HEK293 (cell line): Measurements from ENCODE around the gene MUCL3.

Experiments
- CTCF ChIA-PET: fragments of 350-600 bp; formaldehyde crosslinking; extraction: SDS; loops from one replicate; lab custom pipeline; 2021; ENCODE audit warnings: antibody characterized with exemption; lab: Yijun Ruan, JAX
- POLR2A ChIA-PET: fragments of 300-600 bp; formaldehyde crosslinking; extraction: SDS; loops from one replicate; lab custom pipeline; 2020; ENCODE audit warnings: antibody characterized with exemption, inconsistent platforms; lab: Yijun Ruan, JAX
- H3K27ac ChIP-seq: fragments of 200-500 bp; sonication (Bioruptor generic); 2 replicates; pipeline ENCODE4 v1.5.1; 2014; ENCODE audit warnings: low read depth, low read length, control low read depth, inconsistent platforms; ENCODE audit errors: extremely low read depth
- H3K36me3 ChIP-seq, 2 experiments: fragments of 200-500 bp in 1 of 2; sonication (Bioruptor generic) in 1 of 2; 1 replicate in 1 of 2; 2 replicates in 1 of 2; pipeline ENCODE4 v1.5.1; 2014 to 2017; ENCODE audit warnings: inconsistent platforms in 2 of 2, low read length in 2 of 2; ENCODE audit not compliant: control insufficient read depth in 2 of 2, insufficient read depth in 1 of 2
- H3K4me1 ChIP-seq: fragments of 200-500 bp; sonication (Bioruptor generic); 2 replicates; pipeline ENCODE4 v1.5.1; 2014; ENCODE audit warnings: mild to moderate bottlenecking, low read length, inconsistent platforms; ENCODE audit not compliant: control insufficient read depth, insufficient read depth
- H3K4me3 ChIP-seq: 2 replicates; pipeline ENCODE4 v1.5.1; 2011; ENCODE audit warnings: low read depth, mild to moderate bottlenecking, control low read depth, low read length, moderate library complexity
- H3K9me3 ChIP-seq: fragments of 200-500 bp; sonication (Bioruptor generic); 2 replicates; pipeline ENCODE4 v1.5.1; 2014; ENCODE audit warnings: low read depth, low read length, inconsistent platforms; ENCODE audit not compliant: control insufficient read depth, insufficient read depth
- BCL11A ChIP-seq: fragments of 450-650 bp; formaldehyde crosslinking; IDR thresholded peaks from 2 replicates; pipeline ENCODE4 v1.5.1; 2016; ENCODE audit warnings: low read depth, missing biosample characterization, missing genetic modification characterization
- GFI1B ChIP-seq: fragments of 450-650 bp; formaldehyde crosslinking; IDR thresholded peaks from 2 replicates; pipeline ENCODE4 v1.5.1; 2016; ENCODE audit warnings: missing biosample characterization, missing genetic modification characterization
- HOXD13 ChIP-seq: sonication (generic); formaldehyde crosslinking; IDR thresholded peaks from 2 replicates; pipeline ENCODE4 v1.8.0; 2022; ENCODE audit warnings: missing genetic modification reagents, borderline replicate concordance
- KLF1 ChIP-seq: fragments of 450-650 bp; formaldehyde crosslinking; IDR thresholded peaks from 2 replicates; pipeline ENCODE4 v1.5.1; 2016; ENCODE audit warnings: missing biosample characterization, missing genetic modification characterization
- MYNN ChIP-seq: fragments of 450-650 bp; formaldehyde crosslinking; IDR thresholded peaks from 2 replicates; pipeline ENCODE4 v1.5.1; 2016; ENCODE audit warnings: missing biosample characterization, missing genetic modification characterization, borderline replicate concordance
- PATZ1 ChIP-seq: fragments of 450-650 bp; formaldehyde crosslinking; IDR thresholded peaks from 2 replicates; pipeline ENCODE4 v1.5.1; 2016; ENCODE audit warnings: missing biosample characterization, missing genetic modification characterization
- TRIM28 ChIP-seq: IDR thresholded peaks from 2 replicates; pipeline ENCODE4 v1.6.1; 2011; ENCODE audit warnings: low read length, control low read depth, borderline replicate concordance
- ZFP41 ChIP-seq: fragments of 450-650 bp; formaldehyde crosslinking; IDR thresholded peaks from 2 replicates; pipeline ENCODE4 v1.5.1; 2016; ENCODE audit warnings: missing biosample characterization, missing genetic modification characterization, borderline replicate concordance
- ZNF114 ChIP-seq: fragments of 450-650 bp; formaldehyde crosslinking; IDR thresholded peaks from 2 replicates; pipeline ENCODE4 v1.5.0; 2017; ENCODE audit warnings: missing biosample characterization, missing genetic modification characterization
- ZNF121 ChIP-seq: fragments of 450-650 bp; formaldehyde crosslinking; IDR thresholded peaks from 2 replicates; pipeline ENCODE4 v1.5.1; 2016; ENCODE audit warnings: missing biosample characterization, missing genetic modification characterization
- ZNF148 ChIP-seq: fragments of 450-650 bp; formaldehyde crosslinking; IDR thresholded peaks from 2 replicates; pipeline ENCODE4 v1.5.0; 2017; ENCODE audit warnings: missing biosample characterization, missing genetic modification characterization, borderline replicate concordance
- ZNF175 ChIP-seq: fragments of 450-650 bp; formaldehyde crosslinking; IDR thresholded peaks from 2 replicates; pipeline ENCODE4 v1.5.1; 2016; ENCODE audit warnings: missing biosample characterization, missing genetic modification characterization
- ZNF18 ChIP-seq: fragments of 450-650 bp; formaldehyde crosslinking; IDR thresholded peaks from 2 replicates; pipeline ENCODE4 v1.5.1; 2016; ENCODE audit warnings: missing biosample characterization, missing genetic modification characterization
- ZNF184 ChIP-seq: fragments of 450-650 bp; IDR thresholded peaks from 2 replicates; pipeline ENCODE4 v1.5.1; 2018; ENCODE audit warnings: missing biosample characterization, mild to moderate bottlenecking, missing genetic modification characterization
- ZNF202 ChIP-seq: fragments of 450-650 bp; formaldehyde crosslinking; IDR thresholded peaks from 2 replicates; pipeline ENCODE4 v1.5.1; 2016; ENCODE audit warnings: missing biosample characterization, missing genetic modification characterization, borderline replicate concordance
- ZNF248 ChIP-seq: fragments of 450-650 bp; formaldehyde crosslinking; IDR thresholded peaks from 2 replicates; pipeline ENCODE4 v1.5.1; 2017; ENCODE audit warnings: missing biosample characterization, missing genetic modification characterization
- ZNF311 ChIP-seq: fragments of 450-650 bp; formaldehyde crosslinking; IDR thresholded peaks from 2 replicates; pipeline ENCODE4 v1.5.1; 2017; ENCODE audit warnings: missing biosample characterization, missing genetic modification characterization, borderline replicate concordance
- ZNF324 ChIP-seq: fragments of 450-650 bp; formaldehyde crosslinking; IDR thresholded peaks from 2 replicates; pipeline ENCODE4 v1.5.1; 2016; ENCODE audit warnings: missing biosample characterization, missing genetic modification characterization
- ZNF366 ChIP-seq: fragments of 450-650 bp; formaldehyde crosslinking; conservative IDR thresholded peaks from 2 replicates; pipeline ENCODE4 v1.5.1; 2016; ENCODE audit warnings: missing biosample characterization, missing genetic modification characterization
- ZNF416 ChIP-seq: fragments of 450-650 bp; formaldehyde crosslinking; IDR thresholded peaks from 2 replicates; pipeline ENCODE4 v1.5.1; 2016; ENCODE audit warnings: missing biosample characterization, missing genetic modification characterization
- ZNF426 ChIP-seq: fragments of 450-650 bp; formaldehyde crosslinking; IDR thresholded peaks from 2 replicates; pipeline ENCODE4 v1.5.1; 2017; ENCODE audit warnings: missing biosample characterization, missing genetic modification characterization, mild to moderate bottlenecking, inconsistent platforms, moderate library complexity
- ZNF488 ChIP-seq: fragments of 450-650 bp; formaldehyde crosslinking; IDR thresholded peaks from 2 replicates; pipeline ENCODE4 v1.5.1; 2016; ENCODE audit warnings: missing biosample characterization, missing genetic modification characterization
- ZNF510 ChIP-seq: fragments of 450-650 bp; formaldehyde crosslinking; IDR thresholded peaks from 2 replicates; pipeline ENCODE4 v1.5.1; 2018; ENCODE audit warnings: mild to moderate bottlenecking, missing genetic modification characterization, missing biosample characterization; ENCODE audit not compliant: insufficient replicate concordance
- ZNF544 ChIP-seq: fragments of 450-650 bp; formaldehyde crosslinking; IDR thresholded peaks from 2 replicates; pipeline ENCODE4 v1.5.0; 2017; ENCODE audit warnings: missing biosample characterization, missing genetic modification characterization
- ZNF561 ChIP-seq: fragments of 450-650 bp; IDR thresholded peaks from 2 replicates; pipeline ENCODE4 v1.5.1; 2018; ENCODE audit warnings: missing biosample characterization, missing genetic modification characterization, borderline replicate concordance
- ZNF664 ChIP-seq: fragments of 450-650 bp; formaldehyde crosslinking; IDR thresholded peaks from 2 replicates; pipeline ENCODE4 v1.5.1; 2016; ENCODE audit warnings: missing biosample characterization, missing genetic modification characterization
- ZNF692 ChIP-seq: fragments of 450-650 bp; formaldehyde crosslinking; IDR thresholded peaks from 2 replicates; pipeline ENCODE4 v1.5.1; 2016; ENCODE audit warnings: missing biosample characterization, missing genetic modification characterization
- ZNF747 ChIP-seq: fragments of 450-650 bp; formaldehyde crosslinking; IDR thresholded peaks from 2 replicates; pipeline ENCODE4 v1.5.1; 2016; ENCODE audit warnings: missing biosample characterization, missing genetic modification characterization
- ZNF830 ChIP-seq: fragments of 450-650 bp; IDR thresholded peaks from 2 replicates; pipeline ENCODE4 v1.5.0; 2018; ENCODE audit warnings: missing biosample characterization, missing genetic modification characterization, low read depth, mild to moderate bottlenecking, moderate library complexity
- ZSCAN16 ChIP-seq: fragments of 450-650 bp; formaldehyde crosslinking; IDR thresholded peaks from 2 replicates; pipeline ENCODE4 v1.5.1; 2016; ENCODE audit warnings: missing biosample characterization, missing genetic modification characterization

MUCL3 gene

DNA sequence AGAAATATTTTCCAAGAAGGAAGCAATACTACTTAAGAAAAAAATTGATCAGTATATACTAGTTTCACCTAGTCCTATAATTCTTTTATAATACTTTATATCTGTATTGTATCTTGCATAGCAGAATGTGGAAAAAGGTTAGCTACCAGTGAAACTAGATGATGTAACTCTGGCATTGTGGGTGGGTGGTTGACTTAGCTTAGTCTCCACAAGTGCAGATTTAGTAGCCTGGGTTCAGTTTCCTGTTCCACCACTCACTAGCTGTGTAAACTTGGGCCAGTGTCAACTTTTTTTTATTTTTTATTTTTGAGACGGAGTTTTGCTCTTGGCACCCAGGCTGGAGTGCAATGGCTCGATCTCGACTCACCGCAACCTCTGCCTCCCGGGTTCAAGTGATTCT is 44.7 kb downstream of the MUCL3 start:
- Histone ChIP-seq H3K9me3 (no peaks in the 10 kb centered on the region), H3K27ac (no peak overlapping the region), H3K4me1 (0 out of 2 replicates have a peak, but pooled peaks cover 7% of the 10 kb centered on the region), H3K36me3 (no peaks in the 10 kb centered on the region), H3K4me3 (no peak overlapping the region)
- POLR2A ChIA-PET = no interaction called here
- TF ChIP-seq ZNF121 (no peak), BCL11A (tag by site-specific recombination) (no peak), ZNF488 (tag by site-specific recombination) (no peak), ZNF148 (tag by site-specific recombination) (no peak), ZNF830 (tag by site-specific recombination) (no peak), ZNF324 (tag by site-specific recombination) (no peak), ZNF175 (tag by site-specific recombination) (no peak), ZNF248 (tag by site-specific recombination) (no peak), GFI1B (tag by site-specific recombination) (no peak), ZNF202 (no peak), ZNF510 (tag by site-specific recombination) (no peak), ZNF561 (tag by site-specific recombination) (no peak), ZNF664 (tag by site-specific recombination) (no peak), ZNF747 (tag by site-specific recombination) (no peak), ZNF416 (tag by site-specific recombination) (no peak), ZNF311 (tag by site-specific recombination) (no peak), MYNN (tag by site-specific recombination) (no peak), ZNF18 (no peak)
- CTCF ChIA-PET = no interaction called here

- Histone ChIP-seq H3K27ac (no peak overlapping the region), H3K4me3 (no peak overlapping the region), H3K4me1 (0 out of 2 replicates have a peak, but pooled peaks cover 7% of the 10 kb centered on the region), H3K9me3 (no peaks in the 10 kb centered on the region), H3K36me3 (no peaks in the 10 kb centered on the region)
- ChIA-PET POLR2A (no interaction called here), CTCF (interaction anchor here (0.6 to 1.0 kb wide), 3 partner anchors 8 to 158 kb away, joined by 3 to 5 read pairs (median 4); no protein-coding TSS in a partner anchor)
- TF ChIP-seq ZNF366 (no peak), ZNF426 (no peak), ZNF184 (no peak), ZFP41 (tag by site-specific recombination) (no peak), HOXD13 (CRISPR knock-in tag) (no peak), TRIM28 (no peak), ZNF544 (tag by site-specific recombination) (no peak), ZNF114 (tag by site-specific recombination) (no peak), KLF1 (no peak), PATZ1 (tag by site-specific recombination) (no peak), ZNF692 (no peak), ZSCAN16 (no peak)
Observed at GRCh38 chr6:30987304-30987703, 46.5 kb downstream of the MUCL3 start.
